Neural cell (in vitro differentiated cells): ENCODE results near the gene ROR1. TPM values are rescaled to one million over a fixed set of nuclear protein-coding genes. Genes with fewer than 3 reads are reported as not detected.

Experiments used
- H2AFZ ChIP-seq: fragments of 200-600, 300-800 bp; sonication (generic), shearing (Covaris generic); 2 replicates; pipeline ENCODE4 v1.6.0; 2014; ENCODE audit warnings: low read depth, mild to moderate bottlenecking, antibody characterized with exemption, low read length, moderate library complexity
- H3F3A ChIP-seq: fragments of 200-600 bp; shearing (Covaris generic); 2 replicates; pipeline ENCODE4 v1.6.1; 2016; ENCODE audit warnings: mild to moderate bottlenecking, moderate library complexity, mixed read lengths, antibody characterized with exemption, low read length; ENCODE audit not compliant: insufficient read depth, poor library complexity, severe bottlenecking
- H3K27ac ChIP-seq: fragments of 200-600, 300-800 bp; sonication (generic), shearing (Covaris generic); 2 replicates; pipeline ENCODE4 v1.5.1; 2014; ENCODE audit warnings: mild to moderate bottlenecking, low read length, moderate library complexity
- H3K27me3 ChIP-seq: fragments of 300-800, 200-600 bp; sonication (generic), shearing (Covaris generic); 2 replicates; pipeline ENCODE4 v1.6.0; 2014; ENCODE audit warnings: mild to moderate bottlenecking, low read depth, low read length, moderate library complexity; ENCODE audit not compliant: insufficient read depth
- H3K36me3 ChIP-seq: fragments of 300-800, 200-600 bp; sonication (generic), shearing (Covaris generic); 2 replicates; pipeline ENCODE4 v1.5.1; 2014; ENCODE audit warnings: mild to moderate bottlenecking, antibody characterized with exemption, low read length, moderate library complexity; ENCODE audit not compliant: insufficient read depth
- H3K4me2 ChIP-seq: fragments of 300-800, 200-600 bp; sonication (generic), shearing (Covaris generic); 2 replicates; pipeline ENCODE4 v1.6.0; 2014; ENCODE audit warnings: mild to moderate bottlenecking, low read length
- H3K4me3 ChIP-seq: fragments of 300-800, 200-600 bp; sonication (generic), shearing (Covaris generic); 2 replicates; pipeline ENCODE4 v1.5.1; 2014; ENCODE audit warnings: mild to moderate bottlenecking, low read length, moderate library complexity
- H3K79me2 ChIP-seq: fragments of 200-600 bp; shearing (Covaris generic); replicated peaks from 2 replicates; pipeline ENCODE4 v1.6.0; 2014; ENCODE audit warnings: mild to moderate bottlenecking, low read length, moderate library complexity; ENCODE audit not compliant: insufficient read depth
- H3K9ac ChIP-seq: fragments of 300-800, 200-600 bp; sonication (generic), shearing (Covaris generic); 2 replicates; pipeline ENCODE4 v1.6.1; 2016; ENCODE audit warnings: mild to moderate bottlenecking, low read length, mixed read lengths
- H3K9me2 ChIP-seq: fragments of 200-600 bp; shearing (Covaris generic); 2 replicates; pipeline ENCODE4 v1.6.1; 2016; ENCODE audit warnings: mild to moderate bottlenecking, low read length, mixed read lengths; ENCODE audit not compliant: insufficient read depth
- H3K9me3 ChIP-seq: fragments of 200-600, 300-800 bp; sonication (generic), shearing (Covaris generic); 2 replicates; pipeline ENCODE4 v1.6.1; 2016; ENCODE audit warnings: mild to moderate bottlenecking, mixed run types, low read length, moderate library complexity, mixed read lengths
- H4K20me1 ChIP-seq: fragments of 200-600 bp; shearing (Covaris generic); 2 replicates; pipeline ENCODE4 v1.6.1; 2016; ENCODE audit warnings: mild to moderate bottlenecking, mixed run types; ENCODE audit not compliant: insufficient read depth
- EP300 ChIP-seq: fragments of 450-650 bp; conservative IDR thresholded peaks from 2 replicates; pipeline ENCODE4 v1.6.1; 2014; ENCODE audit warnings: antibody characterized with exemption, mild to moderate bottlenecking, moderate library complexity; ENCODE audit not compliant: poor library complexity, severe bottlenecking
- EZH2 ChIP-seq: fragments of 200-600, 300-800 bp; shearing (Covaris generic), sonication (generic); IDR thresholded peaks from 2 replicates; pipeline ENCODE4 v1.6.1; 2014; ENCODE audit warnings: antibody characterized with exemption, low read length, borderline replicate concordance, mild to moderate bottlenecking; ENCODE audit not compliant: insufficient read depth, poor library complexity, severe bottlenecking
- MXI1 ChIP-seq: fragments of 450-650 bp; conservative IDR thresholded peaks from 2 replicates; pipeline ENCODE4 v1.6.1; 2014; ENCODE audit warnings: antibody characterized with exemption, mild to moderate bottlenecking; ENCODE audit not compliant: poor library complexity, severe bottlenecking
- POLR2AphosphoS5 ChIP-seq: IDR thresholded peaks from 2 replicates; pipeline ENCODE4 v1.6.1; 2012
- RAD21 ChIP-seq: fragments of 450-650 bp; conservative IDR thresholded peaks from 2 replicates; pipeline ENCODE4 v1.6.1; 2014; ENCODE audit warnings: antibody characterized with exemption, mild to moderate bottlenecking, moderate library complexity
- SMC3 ChIP-seq: fragments of 450-650 bp; conservative IDR thresholded peaks from 2 replicates; pipeline ENCODE4 v1.6.1; 2014; ENCODE audit warnings: antibody characterized with exemption, mild to moderate bottlenecking, moderate library complexity; ENCODE audit not compliant: poor library complexity
- TAF1 ChIP-seq: IDR thresholded peaks from 2 replicates; pipeline ENCODE4 v1.6.1; 2012; ENCODE audit warnings: low read depth
- polyA plus RNA-seq: library from polyadenylated mRNA; depleted of rRNA; stranded (reverse); fragments of >200 nt; gene quantifications from 2 replicates; pipeline ENCODE4 v1.2.3, GENCODE V29; 2014
- TF ChIP-seq, protein P1 (sequence below): fragments of 450-650 bp; IDR thresholded peaks from 2 replicates; pipeline ENCODE4 v1.5.1; 2014; ENCODE audit warnings: antibody characterized with exemption, mild to moderate bottlenecking, moderate library complexity; ENCODE audit not compliant: poor library complexity, severe bottlenecking
- TF ChIP-seq, protein P2 (sequence below): IDR thresholded peaks from 2 replicates; pipeline ENCODE4 v1.6.1; 2012; ENCODE audit warnings: borderline replicate concordance

The ROR1 gene
- polyA plus RNA-seq, 1 donor from 2014 or later = 0.27 TPM

DNA sequence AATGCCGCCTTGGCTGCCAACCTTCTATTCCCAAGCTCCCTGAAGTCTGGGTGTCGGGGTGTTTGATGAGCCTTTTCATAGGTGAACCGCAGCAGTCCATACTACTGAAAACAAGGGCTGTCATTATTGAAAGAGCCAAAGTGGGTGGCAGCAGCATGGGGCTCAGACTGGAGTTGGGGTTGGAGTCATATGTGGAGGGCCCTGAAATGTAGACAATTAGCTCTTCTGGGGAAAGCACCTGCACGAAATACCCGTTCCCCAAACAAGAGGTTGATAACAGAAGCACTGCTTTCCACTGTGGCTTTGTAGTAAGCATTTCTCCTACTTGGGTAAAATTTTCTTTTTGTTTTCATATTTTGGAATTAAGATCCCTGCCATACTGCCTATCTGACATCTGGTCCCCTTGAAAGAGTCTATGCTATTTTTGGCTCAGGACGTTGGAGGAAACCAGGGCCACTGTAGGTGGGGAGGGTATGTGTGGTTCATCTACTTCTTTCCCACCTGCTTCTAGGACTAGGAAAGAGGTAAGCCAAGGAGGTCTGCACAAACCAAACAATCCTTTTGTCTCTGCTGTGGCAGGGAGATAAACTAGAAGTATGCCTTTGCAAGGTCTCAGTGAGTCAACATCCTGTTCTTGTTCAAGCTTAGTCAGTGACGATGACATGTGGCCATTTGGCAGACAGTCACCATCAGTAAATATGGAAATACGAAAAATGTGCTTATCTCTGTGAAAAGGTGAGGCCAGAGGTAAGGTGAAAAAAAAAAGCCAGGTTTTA lies 232.6 kb downstream of the ROR1 start:
- Histone ChIP-seq H3K36me3 (no peaks in the 10 kb centered on the region), H3K4me3 (no peak overlapping the region), H2AFZ (no peak overlapping the region), H4K20me1 (no peaks in the 10 kb centered on the region), H3K9me3 (no peaks in the 10 kb centered on the region), H3K4me2 (no peak overlapping the region), H3F3A (no peaks in the 10 kb centered on the region), H3K9ac (no peak overlapping the region), H3K27ac (no peak overlapping the region), H3K27me3 (no peaks in the 10 kb centered on the region), H3K79me2 (no peaks in the 10 kb centered on the region), H3K9me2 (no peaks in the 10 kb centered on the region)
- no peak for TF ChIP-seq POLR2AphosphoS5
- no peak for TF ChIP-seq EZH2
- TF ChIP-seq, protein P1, sequence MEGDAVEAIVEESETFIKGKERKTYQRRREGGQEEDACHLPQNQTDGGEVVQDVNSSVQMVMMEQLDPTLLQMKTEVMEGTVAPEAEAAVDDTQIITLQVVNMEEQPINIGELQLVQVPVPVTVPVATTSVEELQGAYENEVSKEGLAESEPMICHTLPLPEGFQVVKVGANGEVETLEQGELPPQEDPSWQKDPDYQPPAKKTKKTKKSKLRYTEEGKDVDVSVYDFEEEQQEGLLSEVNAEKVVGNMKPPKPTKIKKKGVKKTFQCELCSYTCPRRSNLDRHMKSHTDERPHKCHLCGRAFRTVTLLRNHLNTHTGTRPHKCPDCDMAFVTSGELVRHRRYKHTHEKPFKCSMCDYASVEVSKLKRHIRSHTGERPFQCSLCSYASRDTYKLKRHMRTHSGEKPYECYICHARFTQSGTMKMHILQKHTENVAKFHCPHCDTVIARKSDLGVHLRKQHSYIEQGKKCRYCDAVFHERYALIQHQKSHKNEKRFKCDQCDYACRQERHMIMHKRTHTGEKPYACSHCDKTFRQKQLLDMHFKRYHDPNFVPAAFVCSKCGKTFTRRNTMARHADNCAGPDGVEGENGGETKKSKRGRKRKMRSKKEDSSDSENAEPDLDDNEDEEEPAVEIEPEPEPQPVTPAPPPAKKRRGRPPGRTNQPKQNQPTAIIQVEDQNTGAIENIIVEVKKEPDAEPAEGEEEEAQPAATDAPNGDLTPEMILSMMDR = no peak
- no peak for TF ChIP-seq TAF1
- TF ChIP-seq RAD21 = no peak
- TF ChIP-seq, protein P2, sequence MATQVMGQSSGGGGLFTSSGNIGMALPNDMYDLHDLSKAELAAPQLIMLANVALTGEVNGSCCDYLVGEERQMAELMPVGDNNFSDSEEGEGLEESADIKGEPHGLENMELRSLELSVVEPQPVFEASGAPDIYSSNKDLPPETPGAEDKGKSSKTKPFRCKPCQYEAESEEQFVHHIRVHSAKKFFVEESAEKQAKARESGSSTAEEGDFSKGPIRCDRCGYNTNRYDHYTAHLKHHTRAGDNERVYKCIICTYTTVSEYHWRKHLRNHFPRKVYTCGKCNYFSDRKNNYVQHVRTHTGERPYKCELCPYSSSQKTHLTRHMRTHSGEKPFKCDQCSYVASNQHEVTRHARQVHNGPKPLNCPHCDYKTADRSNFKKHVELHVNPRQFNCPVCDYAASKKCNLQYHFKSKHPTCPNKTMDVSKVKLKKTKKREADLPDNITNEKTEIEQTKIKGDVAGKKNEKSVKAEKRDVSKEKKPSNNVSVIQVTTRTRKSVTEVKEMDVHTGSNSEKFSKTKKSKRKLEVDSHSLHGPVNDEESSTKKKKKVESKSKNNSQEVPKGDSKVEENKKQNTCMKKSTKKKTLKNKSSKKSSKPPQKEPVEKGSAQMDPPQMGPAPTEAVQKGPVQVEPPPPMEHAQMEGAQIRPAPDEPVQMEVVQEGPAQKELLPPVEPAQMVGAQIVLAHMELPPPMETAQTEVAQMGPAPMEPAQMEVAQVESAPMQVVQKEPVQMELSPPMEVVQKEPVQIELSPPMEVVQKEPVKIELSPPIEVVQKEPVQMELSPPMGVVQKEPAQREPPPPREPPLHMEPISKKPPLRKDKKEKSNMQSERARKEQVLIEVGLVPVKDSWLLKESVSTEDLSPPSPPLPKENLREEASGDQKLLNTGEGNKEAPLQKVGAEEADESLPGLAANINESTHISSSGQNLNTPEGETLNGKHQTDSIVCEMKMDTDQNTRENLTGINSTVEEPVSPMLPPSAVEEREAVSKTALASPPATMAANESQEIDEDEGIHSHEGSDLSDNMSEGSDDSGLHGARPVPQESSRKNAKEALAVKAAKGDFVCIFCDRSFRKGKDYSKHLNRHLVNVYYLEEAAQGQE = no peak
- TF ChIP-seq SMC3 = no peak
- TF ChIP-seq MXI1 = no peak
- TF ChIP-seq EP300 = no peak

DNA sequence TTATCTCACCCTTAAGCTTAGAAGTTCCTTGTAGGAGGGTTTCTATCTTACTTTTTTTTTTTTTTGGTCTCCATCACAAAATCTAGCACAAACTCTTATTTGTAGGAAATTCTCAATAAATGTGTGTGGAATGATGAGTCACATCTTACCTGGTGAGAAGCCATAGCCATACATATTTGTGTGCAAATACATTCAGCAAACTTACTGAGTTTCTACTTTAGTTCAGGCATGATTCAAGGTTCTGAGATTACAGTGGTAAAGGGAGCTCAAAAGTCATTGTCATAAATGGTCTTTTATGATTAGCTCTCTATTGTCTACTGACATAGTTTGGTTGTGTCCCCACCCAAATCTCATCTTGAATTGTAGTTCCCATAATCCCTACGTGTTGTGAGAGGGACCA lies 236.5 kb downstream of the ROR1 start:
- Histone ChIP-seq H3K4me3 (no peak overlapping the region), H4K20me1 (no peaks in the 10 kb centered on the region), H3K9ac (no peak overlapping the region), H3K27ac (no peak overlapping the region), H3K9me2 (no peaks in the 10 kb centered on the region), H3K27me3 (no peaks in the 10 kb centered on the region), H3K4me2 (no peak overlapping the region), H3K36me3 (no peaks in the 10 kb centered on the region), H3K9me3 (no peaks in the 10 kb centered on the region), H3K79me2 (no peaks in the 10 kb centered on the region), H2AFZ (no peak overlapping the region), H3F3A (no peaks in the 10 kb centered on the region)
- TF ChIP-seq, protein P2 = no peak
- no peak for TF ChIP-seq POLR2AphosphoS5
- no peak for TF ChIP-seq RAD21
- no peak for TF ChIP-seq EP300
- TF ChIP-seq SMC3 = no peak
- TF ChIP-seq, protein P1 = no peak
- no peak for TF ChIP-seq EZH2
- TF ChIP-seq TAF1 = no peak
- no peak for TF ChIP-seq MXI1
